Astrocyte of the cerebellum (primary cell): ENCODE measurements around the gene RFX7.

ENCODE experiments used
- DNase-seq: peaks from one replicate; pipeline ENCODE4 v3.0.0-alpha.2; 2011; ENCODE audit warnings: low read depth
- H3K4me3 ChIP-seq: 2 replicates; pipeline ENCODE4 v1.5.1; 2011; ENCODE audit warnings: mild to moderate bottlenecking, low read depth, low read length, moderate library complexity
- in situ Hi-C: cut with HindIII; loops from 2 replicates; pipeline ENCODE4 v1.10.0; 2017; ENCODE audit warnings: low sequenced_read_pairs
- TF ChIP-seq, protein P1 (sequence below): IDR thresholded peaks from 2 replicates; pipeline ENCODE4 v1.5.1; 2012; ENCODE audit warnings: low read length, low read depth, moderate library complexity, mild to moderate bottlenecking; ENCODE audit errors: missing control alignments

RFX7 gene

DNA sequence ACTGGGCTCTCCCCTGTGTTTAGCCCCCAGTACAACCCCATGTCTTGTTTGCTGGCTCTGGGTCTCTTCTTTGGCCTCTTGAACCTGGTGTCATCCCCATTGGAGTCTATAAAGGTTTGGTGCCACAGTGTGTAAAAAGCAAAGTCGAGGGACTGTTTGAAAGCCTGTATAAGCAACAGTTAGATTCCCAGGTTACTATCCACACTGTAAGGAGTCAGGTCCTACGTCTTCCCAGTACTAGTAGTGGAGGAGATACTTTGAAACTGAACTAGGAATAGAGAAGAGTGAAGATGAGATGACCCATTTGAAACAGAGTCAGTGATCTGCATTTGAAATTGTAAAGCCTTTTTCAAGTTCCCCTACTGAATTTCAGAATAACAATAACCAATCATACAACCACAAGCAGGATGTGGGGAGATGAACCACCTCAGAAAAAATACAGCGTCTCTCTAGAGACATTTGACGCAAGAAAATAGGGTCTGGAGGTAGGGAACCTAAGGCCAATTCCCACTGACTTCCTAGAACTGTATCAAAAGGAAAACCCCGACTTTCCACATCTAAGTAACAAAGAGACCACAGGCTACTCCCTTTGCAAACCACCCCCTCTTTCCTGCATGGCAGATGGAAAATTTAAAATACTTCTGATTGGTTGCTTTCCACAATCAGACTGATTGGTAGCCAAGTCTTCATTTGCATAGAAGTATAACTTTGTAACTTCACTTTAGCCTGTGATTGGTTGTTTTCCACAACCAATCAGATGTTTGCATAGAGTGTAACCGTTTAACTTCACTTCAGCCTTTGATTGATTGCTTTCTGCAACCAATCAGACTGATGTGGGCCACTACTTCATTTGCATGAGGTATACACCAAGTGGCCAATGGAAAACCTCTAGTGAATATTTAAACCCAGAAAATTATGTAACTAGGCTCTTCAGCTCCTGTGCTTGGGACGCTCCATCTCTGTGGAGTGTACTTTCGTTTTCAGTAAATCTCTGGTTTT, 200.4 kb downstream of the RFX7 start:
- H3K4me3 ChIP-seq = no peak overlapping the region
- in situ Hi-C loops = no loop called here
- TF ChIP-seq, protein P1, sequence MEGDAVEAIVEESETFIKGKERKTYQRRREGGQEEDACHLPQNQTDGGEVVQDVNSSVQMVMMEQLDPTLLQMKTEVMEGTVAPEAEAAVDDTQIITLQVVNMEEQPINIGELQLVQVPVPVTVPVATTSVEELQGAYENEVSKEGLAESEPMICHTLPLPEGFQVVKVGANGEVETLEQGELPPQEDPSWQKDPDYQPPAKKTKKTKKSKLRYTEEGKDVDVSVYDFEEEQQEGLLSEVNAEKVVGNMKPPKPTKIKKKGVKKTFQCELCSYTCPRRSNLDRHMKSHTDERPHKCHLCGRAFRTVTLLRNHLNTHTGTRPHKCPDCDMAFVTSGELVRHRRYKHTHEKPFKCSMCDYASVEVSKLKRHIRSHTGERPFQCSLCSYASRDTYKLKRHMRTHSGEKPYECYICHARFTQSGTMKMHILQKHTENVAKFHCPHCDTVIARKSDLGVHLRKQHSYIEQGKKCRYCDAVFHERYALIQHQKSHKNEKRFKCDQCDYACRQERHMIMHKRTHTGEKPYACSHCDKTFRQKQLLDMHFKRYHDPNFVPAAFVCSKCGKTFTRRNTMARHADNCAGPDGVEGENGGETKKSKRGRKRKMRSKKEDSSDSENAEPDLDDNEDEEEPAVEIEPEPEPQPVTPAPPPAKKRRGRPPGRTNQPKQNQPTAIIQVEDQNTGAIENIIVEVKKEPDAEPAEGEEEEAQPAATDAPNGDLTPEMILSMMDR = no peak
- DNase-seq = no peak

DNA sequence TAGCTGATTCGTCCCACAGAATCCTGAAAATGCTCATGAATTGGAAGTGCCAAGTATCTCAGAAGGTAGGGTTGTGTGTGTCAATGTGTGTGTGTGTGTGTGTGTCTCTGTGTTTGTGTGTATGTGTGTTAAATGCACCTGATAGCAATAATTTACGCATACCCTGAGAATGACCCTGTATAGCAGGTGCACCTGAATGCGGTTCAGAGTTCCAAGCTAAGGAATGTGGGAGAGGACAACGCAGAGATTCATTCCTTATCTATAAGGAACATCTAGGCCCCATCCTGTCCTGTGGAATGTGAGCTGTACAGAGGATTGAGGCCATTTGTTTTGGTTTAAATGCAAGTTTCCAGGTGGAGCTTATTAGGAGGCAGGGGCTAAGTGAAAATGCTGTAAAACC, 201.2 kb downstream of the RFX7 start:
- no peak for DNase-seq
- TF ChIP-seq, protein P1 = no peak
- no peak overlapping the region for H3K4me3 ChIP-seq
- in situ Hi-C loops = no loop called here

DNA sequence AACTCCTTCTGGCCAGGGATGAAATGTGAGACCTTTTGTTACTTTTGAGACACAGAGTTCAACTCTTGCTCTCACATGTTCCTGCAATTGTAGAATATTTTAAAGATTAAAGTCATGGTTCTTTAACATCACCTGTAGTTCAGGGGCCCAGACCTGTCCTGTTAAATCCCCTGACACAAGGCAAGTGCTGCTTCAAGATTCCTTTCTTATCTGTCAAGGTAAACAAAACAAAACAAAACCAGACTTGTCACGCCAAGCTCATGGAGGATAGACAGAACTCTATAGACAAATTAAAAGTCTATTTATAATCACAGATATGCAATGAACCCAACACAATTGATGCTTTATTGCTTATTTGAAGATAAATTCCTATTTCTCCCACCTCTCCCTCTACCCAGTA, 201.6 kb downstream of the RFX7 start:
- TF ChIP-seq, protein P1 = no peak
- in situ Hi-C loops = no loop called here
- no peak for DNase-seq
- H3K4me3 ChIP-seq = no peak overlapping the region

DNA sequence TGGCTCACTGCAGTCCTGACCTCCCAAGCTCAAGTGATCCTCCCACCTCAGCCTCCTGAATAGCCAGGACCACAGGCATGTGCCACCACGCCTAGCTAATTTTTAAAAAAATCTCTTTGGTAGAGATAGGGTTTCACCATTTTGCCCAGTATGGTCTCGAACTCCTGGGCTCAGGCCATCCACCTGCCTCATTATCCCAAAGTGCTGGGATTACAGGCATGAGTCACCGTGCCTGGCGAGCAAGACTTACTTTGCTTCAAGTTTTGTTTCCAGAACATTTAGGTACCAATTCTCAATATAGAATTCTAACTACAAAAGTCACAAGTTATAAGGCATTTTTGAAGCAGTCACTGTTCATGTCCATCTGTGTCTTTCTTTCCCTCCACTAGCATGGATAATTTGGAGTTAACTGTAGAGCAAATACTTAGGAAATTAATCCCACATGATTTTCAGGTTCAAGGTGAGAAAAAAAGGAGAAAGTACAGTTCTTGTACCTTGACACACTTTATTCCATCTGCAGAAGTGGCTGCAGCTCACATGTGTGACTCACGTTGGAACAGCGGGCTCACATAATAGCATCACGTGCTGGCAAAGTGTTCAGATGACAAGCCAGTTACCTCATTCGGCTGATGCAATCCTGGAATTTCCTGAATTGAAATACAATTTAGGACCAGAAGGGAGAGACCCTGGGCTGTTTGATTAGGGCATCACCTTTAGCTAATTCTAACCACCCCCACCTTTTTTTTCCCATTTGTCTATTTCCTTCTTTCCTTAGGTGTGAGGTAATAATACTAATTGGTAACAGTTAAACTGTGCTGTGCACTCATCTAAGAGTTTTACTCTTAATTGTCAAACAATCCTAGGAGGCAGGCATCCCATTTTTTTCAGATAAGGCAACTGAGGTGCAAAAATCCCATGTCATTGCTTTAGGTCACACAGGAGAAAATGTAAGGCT, 203.3 kb downstream of the RFX7 start:
- no peak overlapping the region for H3K4me3 ChIP-seq
- DNase-seq = peak; percentile 94
- in situ Hi-C loops = no loop called here
- TF ChIP-seq, protein P1 = no peak

DNA sequence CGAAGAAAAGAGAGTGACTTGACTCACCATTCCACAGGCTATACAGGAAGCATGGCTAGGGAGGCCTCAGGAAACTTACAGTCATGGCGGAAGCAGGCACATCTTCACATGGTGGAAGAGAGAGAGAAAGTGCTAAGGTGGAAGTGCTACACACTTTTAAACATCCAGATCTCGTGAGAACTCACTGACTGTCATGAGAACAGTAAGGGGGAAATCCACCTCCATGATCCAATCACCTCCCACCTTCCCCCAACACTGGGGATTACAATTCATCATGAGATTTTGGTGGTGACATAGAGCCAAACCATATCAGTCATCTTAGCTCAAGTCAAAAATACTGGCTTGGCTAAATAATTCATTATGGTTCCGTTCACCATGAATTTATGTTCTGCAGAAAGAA, 205.0 kb downstream of the RFX7 start:
- no peak for DNase-seq

DNA sequence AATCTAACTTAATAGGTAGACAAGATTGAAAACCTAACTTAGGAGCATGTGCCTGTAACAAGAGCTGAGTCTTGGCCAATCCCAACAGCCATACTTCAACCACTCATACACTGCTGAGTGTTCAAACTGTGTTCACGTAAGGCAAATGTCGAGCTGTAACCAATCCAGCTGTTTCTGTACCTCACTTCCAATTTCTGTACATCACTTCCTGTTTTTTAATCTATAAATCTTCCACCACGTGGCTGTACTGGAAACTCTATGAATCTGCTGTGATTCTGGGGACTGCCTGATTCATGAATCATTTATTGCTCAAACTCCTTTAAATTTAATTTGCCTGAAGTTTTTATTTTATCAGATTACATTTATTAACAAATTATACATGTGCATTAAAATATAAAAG, 205.7 kb downstream of the RFX7 start:
- in situ Hi-C loops = no loop called here
- TF ChIP-seq, protein P1 = no peak
- DNase-seq = no peak
- H3K4me3 ChIP-seq = no peak overlapping the region

More for the DNA sequence above, 205.0 kb downstream of the RFX7 start:
- in situ Hi-C loops = no loop called here
- H3K4me3 ChIP-seq = no peak overlapping the region
- TF ChIP-seq, protein P1 = no peak
